Body of pancreas (tissue), 4 donors: ENCODE measurements around the gene MTFMT.

Experiments
- POLR2A ChIP-seq, 3 donors: fragments of 450-650 bp; IDR thresholded peaks; one replicate each; pipeline ENCODE4 v1.6.1; 2016; ENCODE audit warnings: antibody characterized with exemption in 3 of 3, mild to moderate bottlenecking in 2 of 3
- TF ChIP-seq, protein P1 (sequence below), 7 experiments: fragments of 450-650 bp in 4 of 7; fragments of 200-600 bp in 3 of 7; sonication (generic) in 3 of 7; IDR thresholded peaks; one replicate each; pipeline ENCODE4 v1.5.1; 2016 to 2019; ENCODE audit warnings: antibody characterized with exemption in 7 of 7

DNA sequence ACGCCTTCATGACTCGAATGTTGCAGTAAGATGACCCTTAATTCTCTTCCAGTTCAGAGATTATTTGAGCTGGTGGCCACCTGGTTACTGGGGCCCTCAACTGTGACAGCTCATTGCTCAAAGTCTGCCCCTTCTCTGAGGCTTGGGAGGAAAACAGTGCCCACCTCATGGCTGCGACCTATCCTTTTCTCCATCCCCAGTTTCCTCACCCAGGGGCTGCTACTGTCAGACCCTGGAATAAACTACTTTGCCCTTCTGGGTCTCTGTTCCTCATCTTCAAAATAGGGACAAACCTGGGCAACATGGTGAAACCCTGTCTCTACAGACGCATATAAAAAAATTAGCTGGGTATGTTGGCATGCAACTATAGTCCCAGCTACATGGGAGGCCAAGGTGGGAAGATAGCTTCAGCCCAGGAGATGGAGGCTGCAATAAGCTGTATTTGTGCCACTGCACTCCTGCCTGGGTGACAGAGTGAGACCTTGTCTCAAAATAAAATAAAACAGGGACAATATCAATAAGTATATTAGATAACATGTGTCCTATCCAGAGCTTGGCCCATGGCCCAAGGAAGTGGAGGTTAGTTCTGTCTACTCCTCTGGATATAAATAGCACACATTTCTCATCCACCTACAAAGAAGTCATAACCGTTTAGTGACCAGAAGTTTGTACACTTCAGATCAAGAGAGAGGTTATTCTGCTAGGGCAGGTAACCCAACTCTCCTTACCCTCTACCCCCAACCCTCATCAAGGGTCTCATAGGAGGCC, 40.5 kb upstream of the MTFMT start:
- TF ChIP-seq, protein P1, sequence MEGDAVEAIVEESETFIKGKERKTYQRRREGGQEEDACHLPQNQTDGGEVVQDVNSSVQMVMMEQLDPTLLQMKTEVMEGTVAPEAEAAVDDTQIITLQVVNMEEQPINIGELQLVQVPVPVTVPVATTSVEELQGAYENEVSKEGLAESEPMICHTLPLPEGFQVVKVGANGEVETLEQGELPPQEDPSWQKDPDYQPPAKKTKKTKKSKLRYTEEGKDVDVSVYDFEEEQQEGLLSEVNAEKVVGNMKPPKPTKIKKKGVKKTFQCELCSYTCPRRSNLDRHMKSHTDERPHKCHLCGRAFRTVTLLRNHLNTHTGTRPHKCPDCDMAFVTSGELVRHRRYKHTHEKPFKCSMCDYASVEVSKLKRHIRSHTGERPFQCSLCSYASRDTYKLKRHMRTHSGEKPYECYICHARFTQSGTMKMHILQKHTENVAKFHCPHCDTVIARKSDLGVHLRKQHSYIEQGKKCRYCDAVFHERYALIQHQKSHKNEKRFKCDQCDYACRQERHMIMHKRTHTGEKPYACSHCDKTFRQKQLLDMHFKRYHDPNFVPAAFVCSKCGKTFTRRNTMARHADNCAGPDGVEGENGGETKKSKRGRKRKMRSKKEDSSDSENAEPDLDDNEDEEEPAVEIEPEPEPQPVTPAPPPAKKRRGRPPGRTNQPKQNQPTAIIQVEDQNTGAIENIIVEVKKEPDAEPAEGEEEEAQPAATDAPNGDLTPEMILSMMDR (IDR thresholded peaks at IDR 0.05) = no peak
- no peak for TF ChIP-seq POLR2A (IDR thresholded peaks at IDR 0.05)
